Stimulated activated CD4-positive, alpha-beta T cell treated with anti-CD3 and anti-CD28 coated beads, TNF-alpha, amount 100 ng/mL, for 1 hour (primary cell): ENCODE results near the gene CHST2.
"Not testable (repeated sequence)": the region's sequence is repeated elsewhere in the genome, so short reads cannot be mapped to it uniquely, and the experiment has no call there.

Experiments used
- DNase-seq, 3 donors: peaks; one replicate each; pipeline ENCODE4 v3.0.0-alpha.2; 2020; ENCODE audit warnings: low read depth in 3 of 3, low spot score in 1 of 3

The CHST2 gene, protein sequence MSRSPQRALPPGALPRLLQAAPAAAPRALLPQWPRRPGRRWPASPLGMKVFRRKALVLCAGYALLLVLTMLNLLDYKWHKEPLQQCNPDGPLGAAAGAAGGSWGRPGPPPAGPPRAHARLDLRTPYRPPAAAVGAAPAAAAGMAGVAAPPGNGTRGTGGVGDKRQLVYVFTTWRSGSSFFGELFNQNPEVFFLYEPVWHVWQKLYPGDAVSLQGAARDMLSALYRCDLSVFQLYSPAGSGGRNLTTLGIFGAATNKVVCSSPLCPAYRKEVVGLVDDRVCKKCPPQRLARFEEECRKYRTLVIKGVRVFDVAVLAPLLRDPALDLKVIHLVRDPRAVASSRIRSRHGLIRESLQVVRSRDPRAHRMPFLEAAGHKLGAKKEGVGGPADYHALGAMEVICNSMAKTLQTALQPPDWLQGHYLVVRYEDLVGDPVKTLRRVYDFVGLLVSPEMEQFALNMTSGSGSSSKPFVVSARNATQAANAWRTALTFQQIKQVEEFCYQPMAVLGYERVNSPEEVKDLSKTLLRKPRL

DNA sequence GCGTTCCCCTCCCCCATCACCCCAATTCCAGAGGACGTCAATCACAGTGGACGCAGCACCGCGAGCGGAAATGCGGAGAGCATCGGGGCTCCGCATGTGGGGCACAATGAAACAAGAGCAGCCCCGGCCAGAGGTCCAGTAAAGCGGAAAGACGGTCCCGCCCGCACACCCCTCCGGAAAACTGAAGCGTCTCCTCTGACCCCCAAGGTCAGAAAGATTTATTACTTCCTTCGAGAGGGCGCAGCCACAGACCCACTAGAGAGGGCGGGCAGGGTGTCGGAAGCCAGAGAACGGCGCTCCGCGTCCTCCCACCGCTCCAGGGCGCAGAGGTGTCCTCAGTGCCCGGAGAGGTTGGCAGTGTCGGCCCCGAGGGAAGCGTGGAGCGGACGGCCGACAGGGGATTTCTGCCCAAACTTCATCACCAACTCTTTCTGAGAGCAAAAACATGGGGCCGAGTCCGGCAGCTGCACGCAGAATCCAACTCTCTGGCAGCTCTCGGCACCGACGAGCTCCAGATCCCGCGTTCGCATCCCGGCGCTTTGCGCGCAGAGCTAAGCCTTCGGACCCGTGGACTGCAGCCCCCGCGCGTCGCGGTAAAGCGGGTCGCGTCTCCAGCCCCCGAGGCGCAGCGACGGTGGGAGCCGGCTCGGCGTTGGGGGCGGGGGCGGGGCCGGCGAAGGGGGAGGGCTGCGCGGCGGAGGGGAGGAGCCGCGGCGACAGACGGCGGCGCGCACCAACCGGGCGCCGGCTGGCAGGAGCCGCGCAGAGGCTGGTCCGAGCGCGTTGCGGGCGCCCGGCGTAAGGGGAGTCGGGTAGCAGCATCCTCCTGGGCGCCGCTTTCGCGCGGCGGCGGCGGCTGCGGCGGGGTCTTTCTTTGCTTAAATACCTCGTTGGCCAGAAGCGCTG, at the start of gene CHST2:
CHST2 (plus strand) TSS at position 763 of the 906 bp plus-strand sequence. CDS start 1,046 bp downstream, outside the sequence.
- DNase-seq, result peak in 2 of 3 donors; percentile 27 to 51

DNA sequence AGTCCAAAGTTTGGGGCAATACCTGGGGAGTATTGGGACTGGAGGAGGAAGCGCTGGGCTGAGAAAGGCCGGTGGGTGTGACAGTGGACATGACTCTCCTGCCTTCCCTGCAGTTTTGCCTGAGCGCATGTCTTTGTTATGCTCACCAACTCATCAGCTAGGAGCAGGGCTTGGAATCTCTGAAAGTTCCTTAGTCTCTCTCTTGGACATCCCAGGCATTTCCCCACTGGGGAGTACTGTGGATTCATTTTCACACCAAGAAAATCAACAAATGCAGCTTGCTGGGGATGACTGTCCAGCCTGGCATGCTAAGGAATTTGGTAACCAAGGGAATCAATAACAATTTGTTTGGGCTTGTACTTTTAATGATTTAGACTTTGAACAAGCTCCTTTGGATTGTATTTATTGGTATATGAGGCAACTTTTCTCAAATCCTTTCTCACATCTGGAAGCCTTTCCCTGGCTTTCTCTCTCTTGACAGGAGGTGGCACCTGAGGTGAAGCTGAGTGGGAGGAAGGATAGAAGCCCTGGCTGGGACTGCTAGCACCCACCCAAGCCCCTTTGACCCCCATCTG, 48.5 kb upstream of the CHST2 start:
- no peak for DNase-seq

DNA sequence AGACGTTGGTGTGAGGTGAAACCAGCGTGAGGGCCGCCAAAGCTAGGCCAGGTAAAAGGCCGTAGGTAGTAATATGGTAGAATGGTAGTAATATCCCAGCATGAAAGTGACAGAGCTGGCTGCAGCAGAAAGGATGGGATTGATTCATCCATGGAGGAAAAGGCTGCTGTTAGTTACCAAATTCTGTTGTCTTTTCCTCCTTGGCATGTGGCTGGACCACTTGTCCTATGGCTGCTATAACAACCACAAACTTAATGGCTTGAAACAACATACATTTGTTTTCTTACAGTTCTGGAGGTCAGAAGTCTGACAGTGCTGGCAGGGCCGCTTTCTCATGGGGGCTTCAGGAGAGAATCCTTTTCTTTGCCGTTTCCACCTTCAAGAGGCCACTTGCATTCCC, 47.8 kb upstream of the CHST2 start:
- no peak for DNase-seq

DNA sequence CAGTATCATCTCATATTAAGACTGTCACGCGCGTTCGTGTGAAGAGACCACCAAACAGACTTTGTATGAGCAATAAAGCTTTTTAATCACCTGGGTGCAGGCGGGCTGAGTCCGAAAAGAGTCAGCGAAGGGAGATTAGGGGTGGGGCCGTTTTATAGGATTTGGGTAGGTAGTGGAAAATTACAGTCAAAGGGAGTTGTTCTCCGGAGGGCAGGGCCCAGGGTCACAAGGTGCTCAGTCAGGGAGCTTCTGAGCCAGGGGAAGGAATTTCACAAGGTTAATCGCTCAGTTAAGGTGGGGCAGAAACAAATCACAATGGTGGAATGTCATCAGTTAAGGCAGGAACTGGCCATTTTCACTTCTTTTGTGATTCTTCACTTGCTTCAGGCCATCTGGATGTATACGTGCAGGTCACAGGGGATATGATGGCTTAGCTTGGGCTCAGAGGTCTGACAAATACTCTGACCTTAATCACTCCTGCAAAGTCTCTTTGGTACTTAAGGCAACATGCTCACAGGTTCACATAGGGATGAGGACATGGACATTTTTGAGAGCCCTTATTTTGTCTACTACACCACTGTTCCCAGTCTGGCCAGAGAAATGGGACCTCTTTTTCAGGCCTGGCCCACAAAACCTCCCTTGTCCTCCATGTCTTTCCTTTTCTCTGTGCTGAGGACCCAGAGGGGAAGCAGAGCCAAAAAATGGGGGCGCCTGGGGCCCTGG, 47.1 kb upstream of the CHST2 start:
- not testable (repeated sequence) for DNase-seq

DNA sequence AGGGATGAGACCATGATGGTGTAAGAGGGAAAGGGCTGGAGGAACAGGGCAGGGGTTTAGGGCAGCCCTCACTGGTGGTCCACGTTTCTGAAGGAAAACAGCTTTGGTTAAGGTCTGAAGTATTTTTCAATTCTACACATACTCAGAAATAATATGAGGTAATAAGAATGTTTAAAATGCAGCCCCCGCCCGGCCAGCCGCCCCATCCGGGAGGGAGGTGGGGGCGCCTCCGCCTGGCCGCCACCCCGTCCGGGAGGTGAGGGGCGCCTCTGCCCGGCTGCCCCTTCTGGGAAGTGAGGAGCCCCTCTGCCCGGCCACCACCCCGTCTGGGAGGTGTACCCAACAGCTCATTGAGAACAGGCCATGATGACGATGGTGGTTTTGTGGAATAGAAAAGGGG, 46.0 kb upstream of the CHST2 start:
- not testable (repeated sequence) for DNase-seq

DNA sequence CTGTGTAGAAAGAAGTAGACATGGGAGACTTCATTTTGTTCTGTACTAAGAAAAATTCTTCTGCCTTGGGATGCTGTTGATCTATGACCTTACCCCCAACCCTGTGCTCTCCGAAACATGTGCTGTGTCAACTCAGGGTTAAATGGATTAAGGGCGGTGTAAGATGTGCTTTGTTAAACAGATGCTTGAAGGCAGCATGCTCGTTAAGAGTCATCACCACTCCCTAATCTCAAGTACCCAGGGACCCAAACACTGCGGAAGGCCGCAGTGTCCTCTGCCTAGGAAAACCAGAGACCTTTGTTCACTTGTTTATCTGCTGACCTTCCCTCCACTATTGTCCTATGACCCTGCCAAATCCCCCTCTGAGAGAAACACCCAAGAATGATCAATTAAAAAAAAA, 45.6 kb upstream of the CHST2 start:
- not testable (repeated sequence) for DNase-seq

DNA sequence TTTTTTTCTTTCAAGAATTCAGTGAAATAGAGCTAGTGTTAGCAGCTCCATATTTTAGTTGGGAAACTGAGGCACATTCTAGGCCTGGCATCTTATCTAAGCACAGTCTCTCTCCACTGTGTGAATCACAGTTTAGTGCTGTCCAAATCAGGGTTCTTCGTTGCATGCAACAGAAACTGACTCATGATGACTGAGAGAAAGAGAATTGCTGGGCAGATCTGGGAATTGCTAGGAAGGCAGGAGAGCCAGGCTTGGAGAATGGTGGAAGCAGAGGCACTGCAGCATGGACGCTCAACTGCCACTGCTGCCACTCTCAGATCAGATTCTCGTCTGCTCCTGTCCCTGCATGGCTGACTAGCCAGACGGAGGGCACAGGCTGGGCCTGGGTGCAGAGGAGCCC, 40.7 kb upstream of the CHST2 start:
- DNase-seq, result no peak

DNA sequence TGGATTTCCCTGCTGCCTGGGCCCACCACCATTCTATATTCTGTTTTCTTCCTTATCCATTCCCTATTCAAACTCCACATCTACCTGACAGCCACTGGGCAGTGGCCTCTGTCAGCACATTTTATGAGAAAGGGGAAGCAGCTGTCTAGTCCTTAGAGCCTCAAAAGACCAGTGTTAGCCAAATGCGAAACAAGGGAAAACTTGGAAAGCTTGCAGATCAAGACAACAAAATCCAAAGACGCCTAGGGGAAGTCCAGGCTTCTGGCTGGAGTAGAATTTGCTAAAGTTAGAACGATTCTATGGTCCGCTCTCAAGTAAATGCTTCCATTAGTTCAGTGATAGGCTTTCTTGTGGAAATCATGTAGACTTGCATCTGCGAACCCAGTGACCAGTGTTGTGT, 39.4 kb upstream of the CHST2 start:
- no peak for DNase-seq

DNA sequence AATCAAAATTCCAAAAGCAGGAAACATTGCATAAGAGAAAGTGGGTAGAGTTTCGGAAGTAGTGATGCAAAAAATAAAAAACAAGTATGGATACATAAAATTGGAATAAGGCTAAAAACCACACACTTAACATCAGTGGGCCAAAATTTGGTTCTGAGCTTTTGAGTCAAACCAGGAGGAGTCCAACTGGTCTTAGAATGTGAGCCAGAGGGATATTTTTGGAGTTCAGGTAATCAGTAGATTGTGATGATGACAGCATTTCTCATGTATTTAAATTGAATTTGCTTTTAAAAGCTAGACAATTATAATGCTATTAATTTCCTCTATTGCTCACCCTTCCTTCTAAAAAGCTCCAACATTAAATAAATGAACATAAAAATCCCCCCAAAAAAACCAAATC, 38.2 kb upstream of the CHST2 start:
- no peak for DNase-seq

DNA sequence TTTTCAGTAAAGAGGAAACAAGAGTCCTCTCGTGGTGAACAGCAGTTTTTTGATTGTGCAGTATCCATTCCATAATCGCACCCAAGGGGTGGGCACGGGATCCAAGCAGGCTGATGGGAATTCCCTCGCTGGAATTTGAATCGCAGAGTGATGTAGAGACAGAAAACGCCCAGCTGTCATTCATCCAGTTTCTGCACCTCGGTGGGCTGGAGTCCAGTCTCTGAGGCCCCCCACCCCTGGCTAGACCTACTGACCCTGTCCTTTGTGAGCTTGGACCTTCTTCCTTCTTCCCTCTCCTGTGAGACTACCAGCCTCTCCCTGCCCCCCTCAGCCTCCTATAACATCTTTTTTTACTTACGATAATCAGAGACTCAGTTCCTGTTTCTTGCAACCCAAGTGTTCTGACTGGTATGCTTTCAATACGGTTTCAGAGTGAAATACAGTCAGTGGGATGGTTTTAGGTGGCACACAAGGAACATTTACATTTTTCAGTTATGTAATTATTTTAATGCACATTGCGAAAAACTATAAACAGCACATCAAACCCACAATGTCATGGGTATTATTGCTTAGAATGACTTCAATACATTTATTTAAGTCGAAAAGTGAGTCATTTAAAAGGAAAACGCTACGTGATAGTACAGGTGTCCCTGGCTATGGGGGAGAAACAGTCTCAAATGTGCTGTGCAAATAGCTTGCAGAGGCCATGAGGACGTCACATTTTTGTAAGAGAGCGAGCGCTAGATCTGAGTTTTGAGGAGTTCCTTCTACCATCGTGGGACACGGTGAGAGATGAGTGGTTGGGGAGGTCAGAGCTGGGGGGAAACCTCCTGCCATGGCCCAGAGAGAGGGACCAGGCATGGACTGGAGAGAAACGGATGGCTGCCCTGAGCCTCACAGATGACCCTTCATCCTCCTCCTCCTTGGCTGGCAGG, 37.5 kb upstream of the CHST2 start:
- DNase-seq, result no peak

DNA sequence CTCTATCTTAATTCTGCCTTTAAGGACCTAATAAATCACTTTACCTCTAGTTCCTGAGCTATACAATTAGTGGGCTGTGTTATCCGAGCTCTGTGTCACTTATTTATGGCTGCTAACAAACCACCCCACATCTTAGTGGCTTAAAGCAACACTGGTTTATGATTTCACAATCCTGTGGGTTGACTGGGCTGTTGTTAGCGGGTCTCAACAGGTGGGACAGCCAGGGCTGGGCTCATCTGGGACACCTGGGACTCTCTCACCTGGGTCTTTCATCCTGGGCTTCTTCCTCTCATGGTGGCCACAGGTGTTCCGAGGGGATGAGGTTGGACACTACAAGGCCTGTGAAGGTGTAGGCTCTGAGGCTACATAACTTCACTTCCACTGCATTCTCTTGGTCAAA, 35.8 kb upstream of the CHST2 start:
- DNase-seq, result no peak

DNA sequence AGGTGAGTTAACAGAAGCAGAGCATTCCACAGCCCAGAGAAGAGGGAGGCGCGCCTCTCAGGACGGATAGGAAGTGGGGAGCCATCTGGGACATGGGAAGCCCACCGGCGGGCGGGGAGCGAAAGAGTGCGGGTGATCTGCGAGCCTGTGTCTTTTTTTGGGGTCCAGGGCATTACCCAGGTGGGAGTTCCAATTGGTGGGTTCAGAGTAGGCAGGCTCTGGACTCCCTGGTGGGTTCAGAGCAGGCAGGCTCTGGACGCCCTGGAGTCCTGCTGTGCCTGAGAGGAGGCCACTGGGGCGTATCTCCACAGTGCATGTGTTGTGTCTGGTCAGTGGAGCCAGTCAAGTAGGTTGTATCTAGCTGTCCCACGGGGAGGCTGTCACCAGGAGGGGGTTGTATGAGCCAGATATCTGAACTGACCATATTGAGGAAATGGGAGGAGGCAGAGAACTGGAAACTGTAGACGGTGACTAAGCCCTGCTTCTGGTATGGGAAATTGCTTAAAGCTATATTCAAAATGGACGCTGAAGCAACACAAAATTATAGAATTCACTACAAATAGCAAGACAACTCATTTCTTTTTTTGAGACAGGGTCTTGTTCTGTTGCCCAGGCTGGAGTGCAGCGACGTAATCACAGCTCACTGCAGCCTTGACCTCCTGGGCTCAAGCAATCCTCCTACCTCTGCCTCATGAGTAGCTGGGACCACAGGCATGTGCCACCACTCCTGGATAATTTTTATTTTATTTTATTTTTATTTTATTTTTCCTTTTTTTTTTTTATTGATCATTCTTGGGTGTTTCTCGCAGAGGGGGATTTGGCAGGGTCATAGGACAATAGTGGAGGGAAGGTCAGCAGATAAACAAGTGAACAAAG, 34.5 kb upstream of the CHST2 start:
- DNase-seq, result no peak

DNA sequence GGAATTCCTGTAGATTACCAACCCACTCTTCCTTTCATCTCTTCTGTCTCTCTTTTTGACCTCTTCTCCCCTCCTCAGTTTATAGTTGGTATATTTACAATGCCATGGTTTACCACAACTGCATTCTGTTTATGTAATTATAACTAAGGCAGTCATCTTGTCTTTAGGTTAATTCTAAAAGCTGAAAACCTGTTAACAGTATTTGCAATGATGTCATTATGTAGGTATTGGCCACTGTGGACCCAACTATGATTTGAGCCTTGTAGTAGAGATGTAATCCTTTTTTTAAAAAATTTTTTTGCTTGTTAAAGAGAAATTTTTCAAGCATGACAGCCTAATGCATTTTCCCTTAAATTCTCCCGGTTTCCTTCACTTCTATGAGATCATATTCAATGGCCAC, 30.7 kb upstream of the CHST2 start:
- DNase-seq, result no peak

DNA sequence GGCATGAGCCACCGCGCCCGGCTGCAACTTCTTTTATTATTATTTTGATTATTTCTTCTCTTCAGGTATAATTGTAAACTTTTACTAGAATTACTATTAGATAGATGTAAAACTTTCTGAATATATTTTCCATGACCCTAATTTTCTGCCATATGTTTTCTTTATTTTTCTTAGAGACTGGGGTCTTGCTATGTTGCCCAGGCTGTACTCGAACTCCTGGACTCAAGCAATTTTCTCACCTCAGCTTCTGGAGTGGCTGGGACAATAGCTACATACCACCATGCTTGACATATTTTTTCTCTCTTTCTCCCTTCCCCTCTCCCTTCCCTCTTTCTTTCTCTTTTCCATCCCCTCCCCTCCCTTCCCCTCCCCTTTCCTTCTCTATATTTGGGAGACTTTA, 29.6 kb upstream of the CHST2 start:
- DNase-seq, result no peak

DNA sequence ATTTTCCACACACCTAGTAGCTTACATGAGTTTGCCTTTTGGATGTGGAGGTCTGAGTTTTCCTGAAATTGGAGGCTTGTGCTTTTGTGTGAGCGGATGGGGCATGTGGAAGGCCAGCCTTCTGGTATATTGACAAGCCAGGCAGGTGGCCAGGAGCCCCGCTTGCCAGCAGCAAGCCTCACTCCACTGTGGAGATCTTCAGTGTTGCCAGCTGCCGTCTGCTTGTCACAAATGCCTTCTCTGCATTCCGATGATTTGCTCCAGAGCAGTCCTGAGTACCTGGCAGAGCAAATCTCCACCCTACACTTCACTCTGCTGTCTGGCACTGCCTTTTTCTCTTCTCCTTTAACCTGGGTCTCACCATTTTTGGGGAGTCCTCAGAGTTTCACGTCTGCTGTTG, 29.1 kb upstream of the CHST2 start:
- no peak for DNase-seq

DNA sequence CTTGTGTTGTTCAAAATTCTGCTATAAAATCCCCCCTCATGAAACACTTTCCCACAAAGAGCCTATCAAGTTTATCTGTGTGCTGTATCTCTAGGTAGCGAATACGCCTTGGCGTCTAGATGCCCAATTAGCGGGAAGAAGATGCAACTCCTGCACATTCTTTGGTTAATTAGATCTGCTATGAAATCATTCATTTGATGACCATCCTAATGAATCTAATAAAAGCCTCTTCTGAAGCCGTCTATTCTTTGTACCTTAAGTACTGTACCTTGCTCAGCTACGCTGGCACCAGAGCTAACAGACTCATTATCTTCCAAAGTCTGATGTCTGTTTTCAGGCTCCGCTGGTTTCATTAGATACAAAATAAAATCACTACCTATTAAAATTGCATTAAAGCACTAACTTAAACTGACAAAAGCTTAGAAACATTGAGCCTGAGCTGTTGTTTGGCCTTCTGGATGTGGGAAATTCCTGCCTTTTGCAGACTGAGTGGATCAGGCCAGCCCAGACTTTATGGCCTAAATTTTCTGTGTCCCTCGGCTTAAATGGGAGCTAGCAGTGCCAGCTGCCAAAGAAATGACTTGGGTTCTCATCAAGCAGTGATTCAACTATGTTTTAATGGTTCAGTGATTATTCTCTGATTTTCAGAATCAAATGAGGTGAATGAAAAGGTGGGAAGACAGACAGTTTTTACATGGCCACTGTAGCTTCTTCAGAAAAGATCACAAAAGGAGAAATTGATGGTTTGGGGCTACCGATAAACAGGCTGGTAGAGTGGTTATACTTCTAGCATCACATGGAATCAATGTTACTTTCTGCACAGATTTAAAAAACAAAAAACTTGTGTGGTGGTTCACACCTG, 28.4 kb upstream of the CHST2 start:
- no peak for DNase-seq

DNA sequence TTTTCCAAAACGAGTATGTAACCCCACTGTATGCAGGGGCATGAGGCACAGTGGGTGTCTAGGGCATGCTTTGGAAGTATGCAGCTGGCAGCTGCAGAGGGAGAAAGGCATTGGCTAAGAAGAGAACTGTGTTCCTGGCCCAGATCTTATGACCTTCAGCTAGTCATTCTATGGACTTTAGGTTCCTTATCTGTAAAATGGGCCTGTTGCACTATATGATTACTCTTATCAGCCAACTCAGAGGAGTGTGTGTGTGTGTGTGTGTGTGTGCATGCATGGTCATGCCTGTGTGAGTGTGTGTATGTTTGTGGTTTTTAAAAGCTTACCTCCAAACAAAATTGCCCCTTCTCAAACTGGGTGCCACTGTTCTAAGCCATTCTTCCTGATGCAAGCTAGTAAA, 27.4 kb upstream of the CHST2 start:
- DNase-seq, result no peak

DNA sequence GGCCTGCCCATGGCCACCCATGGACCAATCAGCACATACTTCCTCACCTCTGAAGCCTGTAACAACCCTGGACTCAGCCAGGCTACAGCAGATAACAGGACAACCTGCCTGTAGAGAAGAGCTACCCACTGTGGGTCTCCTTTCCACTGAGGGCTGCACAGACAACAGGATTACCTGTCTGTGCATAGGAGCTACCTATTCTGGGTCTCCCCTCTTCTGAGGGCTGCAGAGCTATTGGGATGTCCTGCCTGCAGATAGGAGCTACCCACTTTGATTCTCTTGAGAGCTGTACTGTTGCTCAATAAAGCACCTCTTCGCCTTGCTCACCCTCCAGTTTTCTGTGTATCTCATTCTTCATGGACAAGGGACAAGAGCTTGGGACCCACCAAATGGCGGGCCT, 23.8 kb upstream of the CHST2 start:
- no peak for DNase-seq
